ENCODE measurements around the gene KDELR1. TPM values are rescaled to one million over a fixed set of nuclear protein-coding genes. Genes with fewer than 3 reads are reported as not detected.

KDELR1 gene
- total and polyA plus RNA-seq, 9 of the 15 experiments (the other 6 are each of a cell fraction or from before 2014, with no cell fraction given), result 6.1 to 165 (median 58.5) TPM

GRCh38 chr19:48362716-48363499 is 28.4 kb downstream of the KDELR1 start (continued):
- no peak for TF ChIP-seq ZNF277 (CRISPR knock-in tag; IDR thresholded peaks at IDR 0.05; ENCODE audit: borderline replicate concordance)
- no peak for TF ChIP-seq ZNF407 (IDR thresholded peaks at IDR 0.05; ENCODE audit: low read depth)
- peak; percentile 10 to 71; a peak in 3 of 4 replicates for TF ChIP-seq MAZ (CRISPR knock-in tag; conservative IDR thresholded peaks at IDR 0.05 in 1 of 2, IDR thresholded peaks at IDR 0.05 in 1 of 2)
- TF ChIP-seq ZFP91 (CRISPR knock-in tag; IDR thresholded peaks at IDR 0.05), result no peak
- TF ChIP-seq RBM22 (IDR thresholded peaks at IDR 0.05; ENCODE audit: low read depth, low read length, poor library complexity, severe bottlenecking), result no peak
- no peak for TF ChIP-seq NR2C2 (CRISPR knock-in tag; IDR thresholded peaks at IDR 0.05)
- no peak for TF ChIP-seq NR2C2 (tag; IDR thresholded peaks at IDR 0.05)
- no peak for TF ChIP-seq SMARCB1 (IDR thresholded peaks at IDR 0.05; ENCODE audit: insufficient read length, low read depth)
- TF ChIP-seq MTA3 (IDR thresholded peaks at IDR 0.05; ENCODE audit: borderline replicate concordance), result no peak
- TF ChIP-seq NFIX (CRISPR knock-in tag; IDR thresholded peaks at IDR 0.05; ENCODE audit: low read depth), result 0 out of 2 replicates have a peak, but pooled peaks have one; percentile 42
- peak; percentile 93 for TF ChIP-seq CTBP1 (IDR thresholded peaks at IDR 0.05; ENCODE audit: borderline replicate concordance)
- TF ChIP-seq TAF9B (IDR thresholded peaks at IDR 0.05; ENCODE audit: partially characterized antibody), result no peak
- no peak for TF ChIP-seq KDM2B (CRISPR knock-in tag; IDR thresholded peaks at IDR 0.05)
- TF ChIP-seq SMARCE1 (IDR thresholded peaks at IDR 0.05), result no peak
- TF ChIP-seq ZSCAN32 (CRISPR knock-in tag; IDR thresholded peaks at IDR 0.05), result 0 out of 2 replicates have a peak, but pooled peaks have one; percentile 8
- no peak for TF ChIP-seq SRSF7 (optimal IDR thresholded peaks at IDR 0.05; ENCODE audit: low read depth, low read length)
- TF ChIP-seq TRIM24 (IDR thresholded peaks at IDR 0.05), result no peak
- no peak for TF ChIP-seq NR3C1 (CRISPR knock-in tag; IDR thresholded peaks at IDR 0.05)

Data from K562 (cell line).